Suprapubic skin (tissue), 4 donors: ENCODE results near the gene PARP1. TPM values are rescaled to one million over a fixed set of nuclear protein-coding genes. Genes with fewer than 3 reads are reported as not detected.

ENCODE experiments used
- DNase-seq, 2 donors: peaks; one replicate each; pipeline ENCODE4 v3.0.0-alpha.2; 2019; ENCODE audit warnings: low spot score in 2 of 2
- H3K27ac ChIP-seq: fragments of 200-600 bp; sonication (generic); one replicate; pipeline ENCODE4 v1.5.1; 2019
- H3K27me3 ChIP-seq: fragments of 200-600 bp; sonication (generic); one replicate; pipeline ENCODE4 v1.5.1; 2019
- H3K36me3 ChIP-seq: fragments of 200-600 bp; sonication (generic); one replicate; pipeline ENCODE4 v1.5.1; 2019
- H3K4me1 ChIP-seq: fragments of 200-600 bp; sonication (generic); one replicate; pipeline ENCODE4 v1.5.1; 2019
- H3K4me3 ChIP-seq: fragments of 200-600 bp; sonication (generic); one replicate; pipeline ENCODE4 v1.5.1; 2019; ENCODE audit warnings: mild to moderate bottlenecking
- H3K9me3 ChIP-seq: fragments of 200-600 bp; sonication (generic); one replicate; pipeline ENCODE4 v1.5.1; 2019
- CTCF ChIP-seq, 2 donors: fragments of 200-600 bp in 1 of 2; fragments of 450-650 bp in 1 of 2; sonication (generic) in 1 of 2; IDR thresholded peaks; one replicate each; pipeline ENCODE4 v1.5.1; 2016 to 2019; ENCODE audit warnings: antibody characterized with exemption in 2 of 2, mild to moderate bottlenecking in 1 of 2, moderate library complexity in 1 of 2
- EP300 ChIP-seq: sonication (generic); formaldehyde crosslinking; IDR thresholded peaks from one replicate; pipeline ENCODE4 v1.6.1; 2017; ENCODE audit warnings: antibody characterized with exemption
- POLR2A ChIP-seq, 2 donors: fragments of 450-650 bp; IDR thresholded peaks; one replicate each; pipeline ENCODE4 v1.6.1; 2017; ENCODE audit warnings: antibody characterized with exemption in 2 of 2, mild to moderate bottlenecking in 2 of 2, moderate library complexity in 2 of 2
- POLR2AphosphoS5 ChIP-seq, 3 donors: sonication (generic); formaldehyde crosslinking; IDR thresholded peaks; one replicate each; pipeline ENCODE4 v1.6.1; 2017; ENCODE audit warnings: antibody characterized with exemption in 3 of 3
- WGBS: methylation state at CpG from one replicate; pipeline ENCODE4 v1.1.5; 2018; 5-methylcytosine and 5-hydroxymethylcytosine counted together
- total RNA-seq, 4 donors: library from RNA; depleted of rRNA; stranded (reverse); fragments of >200 nt; gene quantifications; one replicate each; pipeline ENCODE4 v1.1.0, GENCODE V29; 2016

Gene PARP1
- total RNA-seq, 4 donors from 2014 or later, result 55.7 to 70.0 (median 60.6) TPM

- no peaks in the 10 kb centered on the region for H3K9me3 ChIP-seq
- H3K36me3 ChIP-seq, result peaks cover 40% of the 10 kb centered on the region
- H3K4me1 ChIP-seq, result peaks cover 23% of the 10 kb centered on the region
- H3K4me3 ChIP-seq, result no peak overlapping the region
- WGBS, result 81% methylated on average over 9 of the region's 9 CpGs
- no peak overlapping the region for H3K27ac ChIP-seq
- TF ChIP-seq EP300 (no peak), POLR2AphosphoS5 (IDR thresholded peaks at IDR 0.05) (no peak), CTCF (IDR thresholded peaks at IDR 0.05) (no peak), POLR2A (IDR thresholded peaks at IDR 0.05) (no peak)
- DNase-seq, result no peak
- no peaks in the 10 kb centered on the region for H3K27me3 ChIP-seq
Measured at GRCh38 chr1:226401355-226402303, 6.3 kb downstream of the PARP1 start.

GRCh38 chr1:226400519-226401354 is 7.2 kb downstream of the PARP1 start:
- no peak for DNase-seq
- H3K27me3 ChIP-seq, result no peaks in the 10 kb centered on the region
- H3K27ac ChIP-seq, result no peak overlapping the region
- H3K36me3 ChIP-seq, result peaks cover 43% of the 10 kb centered on the region
- H3K4me3 ChIP-seq, result no peak overlapping the region
- WGBS, result 93% methylated on average over 10 of the region's 11 CpGs
- H3K4me1 ChIP-seq, result peaks cover 15% of the 10 kb centered on the region
- no peaks in the 10 kb centered on the region for H3K9me3 ChIP-seq
- no peak for TF ChIP-seq POLR2A (IDR thresholded peaks at IDR 0.05)
- no peak for TF ChIP-seq EP300
- no peak for TF ChIP-seq POLR2AphosphoS5 (IDR thresholded peaks at IDR 0.05)
- no peak for TF ChIP-seq CTCF (IDR thresholded peaks at IDR 0.05)

- peaks cover 47% of the 10 kb centered on the region for H3K36me3 ChIP-seq
- H3K9me3 ChIP-seq, result no peaks in the 10 kb centered on the region
- DNase-seq, result no peak
- 92% methylated on average over 7 of the region's 7 CpGs for WGBS
- H3K4me1 ChIP-seq, result no peaks in the 10 kb centered on the region
- H3K27me3 ChIP-seq, result no peaks in the 10 kb centered on the region
- TF ChIP-seq CTCF (IDR thresholded peaks at IDR 0.05) (no peak), EP300 (no peak), POLR2A (IDR thresholded peaks at IDR 0.05) (no peak), POLR2AphosphoS5 (IDR thresholded peaks at IDR 0.05) (no peak)
- H3K27ac ChIP-seq, result no peak overlapping the region
- no peak overlapping the region for H3K4me3 ChIP-seq
Measured at GRCh38 chr1:226397955-226398636, 9.8 kb downstream of the PARP1 start.

- no peaks in the 10 kb centered on the region for H3K4me1 ChIP-seq
- DNase-seq, result no peak
- H3K27me3 ChIP-seq, result no peaks in the 10 kb centered on the region
- no peak overlapping the region for H3K27ac ChIP-seq
- no peak for TF ChIP-seq POLR2AphosphoS5 (IDR thresholded peaks at IDR 0.05)
- no peak for TF ChIP-seq CTCF (IDR thresholded peaks at IDR 0.05)
- no peak for TF ChIP-seq POLR2A (IDR thresholded peaks at IDR 0.05)
- no peak for TF ChIP-seq EP300
- no peaks in the 10 kb centered on the region for H3K9me3 ChIP-seq
- H3K4me3 ChIP-seq, result no peak overlapping the region
- H3K36me3 ChIP-seq, result peaks cover 46% of the 10 kb centered on the region
- WGBS, result 77% methylated on average over 8 of the region's 8 CpGs
Measured at GRCh38 chr1:226397011-226397926, 10.6 kb downstream of the PARP1 start.
